Erythroblast (primary cell): Measurements from ENCODE around the gene CDH22.

Experiments
- DNase-seq, 2 experiments: peaks; one replicate each; lab custom pipeline; 2025; lab: John Stamatoyannopoulos, UW
- GATA1 ChIP-seq: IDR thresholded peaks from 2 replicates; pipeline ENCODE4 v1.6.1; 2011; ENCODE audit warnings: low read depth, mild to moderate bottlenecking, control low read depth, low read length, moderate library complexity
- POLR2A ChIP-seq: IDR thresholded peaks from 2 replicates; pipeline ENCODE4 v1.6.1; 2011; ENCODE audit warnings: mild to moderate bottlenecking, low read length

CDH22 gene

DNA sequence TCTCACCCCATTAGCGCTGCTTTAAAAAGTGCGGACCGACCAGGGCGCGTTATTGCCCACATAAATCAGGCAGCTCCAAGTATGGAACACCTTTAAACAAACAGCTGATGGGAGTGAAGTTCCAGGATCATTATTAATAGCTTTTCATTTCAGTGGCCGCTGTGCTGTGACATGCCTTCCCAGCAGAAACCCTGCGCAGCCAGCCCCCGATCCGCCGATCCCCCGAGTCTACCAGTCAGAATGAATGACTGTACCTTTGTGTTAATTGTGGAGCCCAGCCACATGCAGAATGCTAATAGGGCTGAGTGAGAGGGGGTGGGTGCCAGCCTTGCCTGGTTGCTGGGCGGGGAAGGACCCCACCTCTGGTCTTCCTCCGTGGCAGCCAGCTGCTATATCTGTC, 21.9 kb downstream of the CDH22 start:
- TF ChIP-seq GATA1 = no peak
- no peak for TF ChIP-seq POLR2A
- DNase-seq = no peak

DNA sequence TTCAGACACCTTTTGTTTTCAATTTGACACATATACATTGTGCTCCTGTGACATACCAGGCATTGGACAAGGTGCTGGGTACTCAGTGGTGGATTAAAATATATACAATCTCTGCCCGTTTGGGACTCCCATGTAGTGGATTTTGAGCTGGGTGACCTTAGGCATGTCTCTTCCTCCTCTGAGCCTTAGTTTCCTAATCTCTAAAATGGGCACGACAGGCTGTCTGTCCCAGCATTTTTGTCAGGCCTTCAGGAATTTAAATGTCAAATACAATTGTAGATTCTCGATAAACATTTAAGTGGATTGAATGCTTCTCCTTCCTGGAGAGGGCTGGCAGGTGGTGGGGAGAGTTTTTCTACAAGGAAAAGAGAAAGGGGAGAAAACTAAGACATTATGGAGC, 22.6 kb downstream of the CDH22 start:
- TF ChIP-seq GATA1 (no peak), POLR2A (no peak)
- no peak for DNase-seq

GRCh38 chr20:46285072-46285471, 23.2 kb downstream of the CDH22 start:
- DNase-seq = no peak
- TF ChIP-seq POLR2A (no peak), GATA1 (no peak)

DNA sequence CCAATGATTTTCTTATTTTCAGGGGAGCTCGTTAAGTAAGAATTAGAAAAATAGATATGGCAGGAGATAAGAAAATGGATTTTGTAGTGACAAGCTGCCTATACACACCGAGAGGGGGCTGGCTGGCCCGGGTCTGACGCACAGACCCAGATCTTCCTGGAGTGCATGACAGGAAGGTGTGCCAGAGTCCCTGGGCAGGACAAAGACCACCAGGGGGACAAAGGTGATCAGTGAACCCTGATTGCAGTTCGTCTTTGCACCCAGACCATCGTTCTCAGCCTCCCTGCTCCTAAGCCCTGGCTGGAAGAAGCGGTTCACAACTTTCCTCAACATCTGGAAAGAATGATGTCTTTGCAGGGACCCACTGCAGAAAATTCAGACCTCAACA, 24.3 kb downstream of the CDH22 start:
- TF ChIP-seq POLR2A (no peak), GATA1 (no peak)
- no peak for DNase-seq

DNA sequence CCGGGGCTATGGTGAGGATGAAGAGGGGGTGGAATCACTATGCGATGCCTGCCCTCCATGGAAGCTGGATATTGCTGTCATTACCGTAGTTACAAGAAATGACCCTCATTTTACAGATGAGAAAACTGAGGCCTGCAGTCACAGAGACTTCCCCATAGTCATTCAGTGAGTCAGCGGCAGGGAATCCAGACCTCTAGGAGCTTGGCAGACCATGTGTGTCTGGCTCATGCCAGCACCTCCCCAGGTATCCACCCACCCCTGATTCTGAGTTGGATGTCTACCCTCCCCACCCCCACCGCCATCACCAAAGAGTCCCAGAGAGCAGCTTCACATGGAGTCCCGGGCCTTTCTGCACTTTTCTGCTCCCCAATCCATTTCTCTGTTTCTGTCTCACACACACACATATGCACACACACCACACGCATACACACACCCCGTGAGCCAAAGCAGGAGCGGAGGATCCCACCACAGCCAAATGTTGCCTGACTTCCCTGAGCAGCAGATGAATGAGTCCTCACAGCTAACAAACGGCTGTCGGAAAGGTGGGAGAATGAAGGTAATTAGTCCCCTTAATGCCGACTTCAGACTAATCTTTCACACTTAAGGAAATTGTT, 24.8 kb downstream of the CDH22 start:
- no peak for DNase-seq
- TF ChIP-seq GATA1 = no peak

DNA sequence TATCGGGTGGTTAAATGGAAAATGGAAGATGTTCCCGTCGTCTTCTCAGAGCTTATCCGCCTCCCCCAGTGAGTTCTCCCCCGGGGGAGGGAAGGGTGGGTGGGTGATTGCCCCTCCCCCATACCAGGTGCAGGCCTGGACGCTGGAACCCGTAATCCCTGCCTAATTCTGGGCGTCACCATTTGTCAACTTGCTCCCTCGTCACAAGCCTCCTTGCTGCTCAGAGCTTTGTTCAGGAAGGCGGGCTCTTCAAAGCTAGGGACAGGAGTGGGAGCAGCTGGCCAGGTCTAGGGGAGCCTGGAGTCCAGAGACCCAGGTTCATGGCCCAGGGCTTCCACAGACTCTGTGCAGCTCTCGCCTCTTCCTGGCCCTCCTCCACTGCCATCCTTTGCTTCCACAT, 25.6 kb downstream of the CDH22 start:
- TF ChIP-seq GATA1 = no peak
- no peak for DNase-seq

DNA sequence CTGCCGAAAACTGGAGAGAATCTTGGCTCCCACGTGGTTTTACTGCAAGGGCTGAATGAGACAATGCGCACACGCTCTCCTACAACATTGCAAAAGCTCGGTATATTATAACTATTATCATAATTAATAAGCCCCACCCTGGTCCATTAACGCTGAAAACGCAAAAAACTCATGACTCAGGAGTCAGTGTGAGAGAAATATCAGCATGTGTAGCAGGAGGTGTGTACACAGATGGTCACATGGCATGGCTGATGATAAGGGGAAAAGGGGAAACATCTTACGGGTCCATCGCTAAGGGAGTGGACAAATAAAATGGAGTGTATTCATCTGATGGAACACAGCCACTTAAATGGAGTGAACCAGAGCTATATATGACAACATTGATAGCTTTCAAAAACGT, 29.2 kb downstream of the CDH22 start:
- TF ChIP-seq POLR2A = no peak
- no peak for TF ChIP-seq GATA1
- DNase-seq = peak; percentile 32 to 52

DNA sequence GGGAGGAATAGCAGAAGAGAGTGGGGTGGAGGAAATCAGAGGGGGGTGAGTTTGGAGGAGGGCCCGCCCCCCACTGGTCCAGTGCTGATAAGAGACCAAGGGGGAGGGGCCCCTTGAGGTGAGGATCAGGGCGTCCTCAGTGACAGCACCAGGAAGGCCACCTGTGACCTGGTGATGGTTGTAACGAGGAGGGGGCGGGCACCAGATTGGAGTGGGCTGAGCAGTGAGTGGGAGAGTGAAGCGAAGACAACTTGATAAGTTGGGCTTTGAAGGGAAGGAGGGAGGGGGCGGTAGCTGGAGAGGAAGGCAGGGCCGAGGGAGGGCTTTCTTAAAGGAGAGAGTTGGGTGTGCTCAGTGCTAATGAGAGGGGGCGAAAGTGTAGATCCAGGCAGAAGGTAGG, 30.7 kb downstream of the CDH22 start:
- DNase-seq = no peak
- TF ChIP-seq POLR2A (no peak), GATA1 (no peak)

- DNase-seq = no peak
- TF ChIP-seq POLR2A = no peak
- no peak for TF ChIP-seq GATA1
Observed at GRCh38 chr20:46276531-46276930, 31.8 kb downstream of the CDH22 start.

- no peak for DNase-seq
Observed at GRCh38 chr20:46275091-46275490, 33.2 kb downstream of the CDH22 start.

DNA sequence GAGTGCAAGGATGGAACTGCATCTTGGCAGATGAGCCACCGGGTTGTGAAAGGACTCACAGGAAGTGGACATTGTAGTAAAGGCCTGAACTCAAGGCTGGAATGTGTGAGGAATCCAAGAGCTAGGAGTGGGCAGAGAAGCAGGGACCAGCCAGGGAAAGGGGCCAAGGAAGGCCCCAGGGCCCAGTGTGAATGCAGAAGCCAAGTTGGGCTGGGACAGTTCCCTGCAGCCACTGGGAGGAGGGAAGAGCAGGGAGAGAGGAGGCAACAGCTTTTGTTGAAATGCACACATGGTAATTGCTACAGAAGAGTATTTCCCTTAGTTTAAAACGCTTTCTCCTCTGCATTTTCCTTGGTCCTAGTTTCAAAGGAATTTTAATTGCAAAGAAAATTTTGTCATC, 34.6 kb downstream of the CDH22 start:
- TF ChIP-seq GATA1 (no peak), POLR2A (no peak)
- no peak for DNase-seq

More at GRCh38 chr20:46275091-46275490, 33.2 kb downstream of the CDH22 start:
- no peak for TF ChIP-seq GATA1
- TF ChIP-seq POLR2A = no peak

DNA sequence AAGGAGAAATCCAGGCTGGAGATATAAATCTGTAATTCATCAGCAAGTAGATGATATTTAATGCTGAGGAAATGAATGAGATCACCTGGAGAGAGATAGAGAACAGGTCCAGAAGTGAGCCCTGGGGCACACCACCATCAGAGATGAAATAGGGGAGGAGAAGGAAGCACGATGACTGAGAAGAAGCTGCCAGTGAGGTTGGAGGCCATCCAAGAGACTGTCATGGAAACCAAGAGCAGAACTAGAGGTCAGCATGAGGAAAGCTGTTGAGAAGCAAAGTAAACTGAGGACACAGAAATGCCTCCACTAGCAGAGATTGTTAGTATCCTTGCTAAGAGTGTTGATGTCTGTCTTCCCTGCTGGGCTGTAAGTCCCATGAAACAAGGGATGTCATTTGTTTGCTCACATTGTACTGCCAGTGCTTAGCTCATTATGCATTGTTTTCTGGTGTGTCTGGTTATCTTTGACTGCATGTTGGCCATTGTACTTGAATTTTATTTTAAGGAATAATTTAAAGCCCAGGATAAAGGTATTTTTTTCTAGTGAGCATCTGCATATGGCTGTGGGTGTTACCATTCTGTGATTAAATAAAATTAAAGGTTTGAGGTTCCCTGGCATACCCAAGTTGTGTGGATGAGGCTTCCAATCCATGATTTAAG, 35.8 kb downstream of the CDH22 start:
- DNase-seq = no peak
- TF ChIP-seq POLR2A = no peak
- TF ChIP-seq GATA1 = no peak

DNA sequence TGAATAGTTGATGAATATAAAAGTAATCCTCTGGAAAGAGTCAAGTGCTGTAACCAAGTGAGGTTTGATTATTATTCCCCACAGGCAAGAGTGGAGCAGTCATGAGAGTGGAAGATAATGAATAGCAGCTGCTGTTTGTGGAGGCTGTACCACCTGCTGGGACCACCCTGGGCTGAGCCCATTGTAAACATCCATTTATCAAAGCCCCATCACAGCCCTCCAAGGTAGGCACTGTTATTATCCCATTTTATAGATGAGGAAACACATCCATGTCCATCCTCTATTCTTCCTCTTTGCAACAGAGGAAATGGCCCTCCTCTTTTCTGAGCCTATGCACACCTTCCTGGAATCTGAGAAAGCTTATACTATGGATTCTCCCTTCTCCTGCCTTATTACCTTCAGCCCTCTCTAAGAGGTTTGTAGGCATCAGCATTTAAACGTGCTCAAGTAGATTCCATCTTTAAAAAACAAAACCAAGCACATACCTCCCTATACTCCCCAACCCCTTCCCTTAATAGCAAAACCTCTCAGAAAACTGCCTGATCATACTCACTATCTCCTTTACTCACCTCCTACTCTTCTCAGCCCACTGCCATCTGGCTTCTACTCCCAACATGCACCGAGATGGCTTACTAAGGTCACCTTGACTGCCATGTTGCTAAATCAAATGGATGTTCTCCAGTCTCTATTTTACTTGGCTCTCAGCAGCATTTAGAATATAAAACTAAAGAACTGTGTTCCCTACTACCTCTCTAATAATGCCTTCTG, 37.1 kb downstream of the CDH22 start:
- TF ChIP-seq POLR2A (no peak), GATA1 (no peak)
- DNase-seq = no peak

GRCh38 chr20:46269372-46269771, 38.9 kb downstream of the CDH22 start:
- no peak for DNase-seq
- TF ChIP-seq GATA1 = no peak
- TF ChIP-seq POLR2A = no peak
